Right atrium auricular region (tissue), 2 donors: ENCODE data around the gene KIF6. TPM values are rescaled to one million over a fixed set of nuclear protein-coding genes. Genes with fewer than 3 reads are reported as not detected.

Source experiments
- DNase-seq: peaks from one replicate; pipeline ENCODE4 v3.0.0-alpha.2; 2019; ENCODE audit warnings: low spot score
- H3K27ac ChIP-seq, 2 donors: fragments of 200-600 bp; sonication (generic); 1 replicate in 1 of 2; 2 replicates in 1 of 2; pipeline ENCODE4 v1.5.1; 2016 to 2019
- H3K27me3 ChIP-seq, 2 donors: fragments of 200-600 bp; sonication (generic); one replicate each; pipeline versions ENCODE4 v1.5.1 to v1.6.0; 2017 to 2019
- H3K36me3 ChIP-seq: fragments of 200-600 bp; sonication (generic); one replicate; pipeline ENCODE4 v1.5.1; 2016
- H3K4me1 ChIP-seq, 2 donors: fragments of 200-600 bp; sonication (generic); one replicate each; pipeline versions ENCODE4 v1.5.1 to v1.6.0; 2017 to 2019
- H3K4me3 ChIP-seq, 2 donors: fragments of 200-600 bp; sonication (generic); 1 replicate in 1 of 2; 2 replicates in 1 of 2; pipeline ENCODE4 v1.5.1; 2017 to 2019; ENCODE audit warnings: mild to moderate bottlenecking in 1 of 2, moderate library complexity in 1 of 2
- H3K9me3 ChIP-seq, 2 donors: fragments of 200-600 bp; sonication (generic); one replicate each; pipeline ENCODE4 v1.5.1; 2019
- total RNA-seq, 2 donors: library from RNA; depleted of rRNA; stranded (reverse); fragments of >200 nt; gene quantifications; one replicate each; pipeline ENCODE4 v1.1.0, GENCODE V29; 2016
- TF ChIP-seq, protein P1 (sequence below), 2 donors: fragments of 200-600 bp; sonication (generic); IDR thresholded peaks; one replicate each; pipeline ENCODE4 v1.5.1; 2019; ENCODE audit warnings: antibody characterized with exemption in 2 of 2

KIF6 gene
- total RNA-seq, 2 donors from 2014 or later: not detected

DNA sequence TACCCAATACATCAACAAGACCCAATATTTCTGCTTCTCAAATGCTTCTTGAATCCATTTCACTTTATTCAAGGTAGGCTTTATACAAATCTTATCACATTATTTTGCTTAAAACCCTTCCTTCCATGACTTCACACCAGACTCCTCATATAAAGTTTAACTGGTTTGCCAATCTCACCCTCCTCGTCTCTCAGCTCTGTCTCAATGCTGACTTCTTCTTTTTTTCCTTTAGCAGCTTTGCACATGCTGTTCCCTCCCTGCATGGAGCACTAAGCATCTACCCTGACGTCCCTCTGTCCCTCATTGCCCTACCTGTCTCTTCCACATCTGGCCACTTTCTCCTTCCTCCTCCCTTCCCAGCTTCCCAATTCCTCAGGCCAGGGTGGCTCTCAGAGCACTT, 442.4 kb downstream of the KIF6 start:
- no peaks in the 10 kb centered on the region for H3K27me3 ChIP-seq
- no peak overlapping the region for H3K4me3 ChIP-seq
- no peak overlapping the region for H3K27ac ChIP-seq
- TF ChIP-seq, protein P1, sequence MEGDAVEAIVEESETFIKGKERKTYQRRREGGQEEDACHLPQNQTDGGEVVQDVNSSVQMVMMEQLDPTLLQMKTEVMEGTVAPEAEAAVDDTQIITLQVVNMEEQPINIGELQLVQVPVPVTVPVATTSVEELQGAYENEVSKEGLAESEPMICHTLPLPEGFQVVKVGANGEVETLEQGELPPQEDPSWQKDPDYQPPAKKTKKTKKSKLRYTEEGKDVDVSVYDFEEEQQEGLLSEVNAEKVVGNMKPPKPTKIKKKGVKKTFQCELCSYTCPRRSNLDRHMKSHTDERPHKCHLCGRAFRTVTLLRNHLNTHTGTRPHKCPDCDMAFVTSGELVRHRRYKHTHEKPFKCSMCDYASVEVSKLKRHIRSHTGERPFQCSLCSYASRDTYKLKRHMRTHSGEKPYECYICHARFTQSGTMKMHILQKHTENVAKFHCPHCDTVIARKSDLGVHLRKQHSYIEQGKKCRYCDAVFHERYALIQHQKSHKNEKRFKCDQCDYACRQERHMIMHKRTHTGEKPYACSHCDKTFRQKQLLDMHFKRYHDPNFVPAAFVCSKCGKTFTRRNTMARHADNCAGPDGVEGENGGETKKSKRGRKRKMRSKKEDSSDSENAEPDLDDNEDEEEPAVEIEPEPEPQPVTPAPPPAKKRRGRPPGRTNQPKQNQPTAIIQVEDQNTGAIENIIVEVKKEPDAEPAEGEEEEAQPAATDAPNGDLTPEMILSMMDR (IDR thresholded peaks at IDR 0.05): no peak
- H3K4me1 ChIP-seq: no peaks in the 10 kb centered on the region
- no peak for DNase-seq
- no peaks in the 10 kb centered on the region for H3K36me3 ChIP-seq
- no peaks in the 10 kb centered on the region for H3K9me3 ChIP-seq

DNA sequence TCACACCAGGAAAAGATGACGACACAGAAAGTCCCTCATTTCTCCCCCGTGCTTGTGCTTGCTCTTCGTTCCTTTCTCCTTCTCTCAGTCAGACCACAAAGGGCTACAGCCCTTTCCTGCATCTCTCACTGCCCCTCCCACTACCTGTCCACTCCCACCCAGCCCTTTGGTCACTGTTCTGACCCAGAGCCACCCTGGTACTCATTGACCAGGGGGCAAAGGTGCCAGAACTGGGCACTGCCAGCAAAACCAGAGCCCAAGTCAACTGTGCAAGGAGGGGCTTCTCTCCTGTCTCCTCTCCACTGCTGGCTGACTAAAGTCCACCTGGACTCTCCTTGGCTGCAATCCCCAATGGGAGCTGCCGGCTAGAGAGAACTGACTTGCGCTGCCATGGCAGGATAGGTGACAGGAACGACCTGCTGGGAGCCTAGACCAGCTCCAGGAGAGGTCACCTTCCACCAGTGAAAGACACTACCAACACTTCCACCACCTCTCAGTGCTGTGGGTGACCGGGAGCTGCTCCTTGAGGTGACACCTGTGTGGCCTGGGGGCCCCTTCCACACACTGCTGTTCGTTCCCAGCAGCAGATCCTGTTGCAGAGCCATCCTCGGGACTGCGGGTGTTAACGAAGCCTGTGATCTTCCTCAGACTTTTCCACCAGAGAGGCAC, 443.8 kb downstream of the KIF6 start:
- no peaks in the 10 kb centered on the region for H3K27me3 ChIP-seq
- H3K36me3 ChIP-seq: no peaks in the 10 kb centered on the region
- TF ChIP-seq, protein P1 (IDR thresholded peaks at IDR 0.05): no peak
- H3K9me3 ChIP-seq: no peaks in the 10 kb centered on the region
- no peak for DNase-seq
- no peaks in the 10 kb centered on the region for H3K4me1 ChIP-seq
- no peak overlapping the region for H3K4me3 ChIP-seq
- no peak overlapping the region for H3K27ac ChIP-seq

DNA sequence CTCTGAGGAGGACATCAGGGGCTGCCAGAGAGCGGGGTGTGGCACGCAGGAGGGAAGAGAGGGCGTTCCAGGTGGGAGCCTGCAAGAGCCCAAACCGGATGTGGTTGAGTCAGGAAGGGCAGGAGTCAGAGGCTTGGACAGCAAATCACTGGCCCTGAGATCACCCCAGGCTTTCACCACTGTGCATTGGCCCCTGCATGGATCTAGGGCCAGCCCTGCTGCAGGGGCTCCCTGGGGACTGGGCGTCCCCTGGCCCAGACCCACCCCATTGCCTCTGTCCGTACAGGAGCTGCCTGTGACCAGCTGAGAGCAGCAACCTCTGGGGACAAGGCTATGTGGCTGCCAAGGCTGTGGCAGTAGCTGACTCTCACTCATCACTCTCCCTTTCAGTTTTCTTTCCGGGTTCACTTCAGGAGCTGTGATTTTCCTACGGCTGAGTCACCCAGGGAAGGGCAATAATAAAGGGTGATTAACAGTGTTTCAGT, 444.9 kb downstream of the KIF6 start:
- H3K36me3 ChIP-seq: no peaks in the 10 kb centered on the region
- TF ChIP-seq, protein P1 (IDR thresholded peaks at IDR 0.05): no peak
- no peaks in the 10 kb centered on the region for H3K4me1 ChIP-seq
- H3K27ac ChIP-seq: no peak overlapping the region
- no peaks in the 10 kb centered on the region for H3K9me3 ChIP-seq
- no peak for DNase-seq
- no peak overlapping the region for H3K4me3 ChIP-seq
- H3K27me3 ChIP-seq: no peaks in the 10 kb centered on the region

Other genes with a start within 250 kb of the KIF6 start
- gene DAAM2, start 67.0 kb upstream of the KIF6 start, total RNA-seq: 1 to 10 TPM; 8.3 to 9.7 TPM
- 10 to 100 TPM; 18.7 to 28.0 TPM for gene MOCS1, start 209.1 kb upstream of the KIF6 start, total RNA-seq